ENCODE measurements around the gene AADACL4. TPM values are rescaled to one million over a fixed set of nuclear protein-coding genes. Genes with fewer than 3 reads are reported as not detected.

The AADACL4 gene
- total and polyA plus RNA-seq, 9 of the 15 experiments (the other 6 are each of a cell fraction or from before 2014, with no cell fraction given), result not detected

DNA sequence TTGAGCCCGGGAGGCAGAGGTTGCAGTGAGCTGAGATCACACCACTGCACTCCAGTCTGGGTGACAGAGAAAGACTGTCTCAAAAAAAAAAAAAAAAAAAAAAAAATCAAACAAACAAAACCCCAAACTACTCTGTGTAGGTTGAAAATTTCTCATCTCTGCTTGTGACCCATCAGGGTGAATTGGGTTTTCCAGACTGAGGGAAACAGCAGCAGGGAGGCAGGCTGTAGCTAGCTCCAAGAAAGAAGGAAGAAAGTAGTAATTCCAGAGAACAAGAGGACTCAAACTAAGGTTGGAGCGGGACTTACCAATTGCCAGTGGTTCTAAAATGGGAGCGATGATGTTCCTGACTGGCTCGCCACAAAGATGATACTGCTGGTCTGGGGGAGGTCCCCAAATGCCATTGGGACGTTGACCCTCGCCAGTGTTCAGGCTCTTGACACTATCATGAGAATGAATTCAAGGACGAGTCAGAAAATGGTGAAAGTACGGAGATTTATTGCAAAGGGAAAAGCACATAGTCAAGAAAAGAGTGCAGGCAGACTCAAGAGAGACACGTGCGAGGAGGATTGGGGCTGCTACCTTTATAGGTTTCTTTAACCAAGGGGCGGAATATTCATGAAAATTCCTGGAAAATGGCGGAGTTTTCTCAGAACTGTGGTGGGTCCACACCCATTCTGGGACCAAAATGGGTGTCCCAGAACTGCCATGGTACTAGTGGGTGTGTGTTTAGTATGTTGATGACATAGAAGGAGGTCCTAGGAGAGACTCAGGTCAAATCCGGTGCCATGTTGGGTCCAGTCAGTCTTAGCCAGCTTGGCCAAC lies 13.4 kb downstream of the AADACL4 start (continued):
- no peak for TF ChIP-seq ZC3H4 (CRISPR knock-in tag; IDR thresholded peaks at IDR 0.05; ENCODE audit: borderline replicate concordance)
- TF ChIP-seq ZFPM2 (CRISPR knock-in tag; IDR thresholded peaks at IDR 0.05), result no peak
- no peak for TF ChIP-seq ZBTB1 (CRISPR knock-in tag; IDR thresholded peaks at IDR 0.05; ENCODE audit: borderline replicate concordance, low read depth)
- TF ChIP-seq HCFC1 (IDR thresholded peaks at IDR 0.05; ENCODE audit: low read depth, low read length), result no peak
- no peak for TF ChIP-seq PRMT5 (CRISPR knock-in tag; IDR thresholded peaks at IDR 0.05)
- TF ChIP-seq POLR2B (IDR thresholded peaks at IDR 0.05; ENCODE audit: low read depth, partially characterized antibody), result peak; percentile 87
- no peak for TF ChIP-seq ZNF707 (CRISPR knock-in tag; conservative IDR thresholded peaks at IDR 0.05)
- no peak for TF ChIP-seq ZNF324 (CRISPR knock-in tag; IDR thresholded peaks at IDR 0.05)
- no peak for TF ChIP-seq ELF2 (CRISPR knock-in tag; IDR thresholded peaks at IDR 0.05)
- TF ChIP-seq, protein P1, sequence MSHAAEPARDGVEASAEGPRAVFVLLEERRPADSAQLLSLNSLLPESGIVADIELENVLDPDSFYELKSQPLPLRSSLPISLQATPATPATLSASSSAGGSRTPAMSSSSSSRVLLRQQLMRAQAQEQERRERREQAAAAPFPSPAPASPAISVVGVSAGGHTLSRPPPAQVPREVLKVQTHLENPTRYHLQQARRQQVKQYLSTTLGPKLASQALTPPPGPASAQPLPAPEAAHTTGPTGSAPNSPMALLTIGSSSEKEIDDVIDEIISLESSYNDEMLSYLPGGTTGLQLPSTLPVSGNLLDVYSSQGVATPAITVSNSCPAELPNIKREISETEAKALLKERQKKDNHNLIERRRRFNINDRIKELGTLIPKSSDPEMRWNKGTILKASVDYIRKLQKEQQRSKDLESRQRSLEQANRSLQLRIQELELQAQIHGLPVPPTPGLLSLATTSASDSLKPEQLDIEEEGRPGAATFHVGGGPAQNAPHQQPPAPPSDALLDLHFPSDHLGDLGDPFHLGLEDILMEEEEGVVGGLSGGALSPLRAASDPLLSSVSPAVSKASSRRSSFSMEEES (CRISPR knock-in tag; IDR thresholded peaks at IDR 0.05), result no peak
- TF ChIP-seq SIN3A (IDR thresholded peaks at IDR 0.05; ENCODE audit: borderline replicate concordance in 2 of 2, control insufficient read depth in 1 of 2, low read depth in 2 of 2, low read length in 2 of 2), result peak; percentile 1 to 87; a peak in 2 of 4 replicates
- TF ChIP-seq SRSF9 (IDR thresholded peaks at IDR 0.05; ENCODE audit: borderline replicate concordance, low read depth, low read length), result no peak
- TF ChIP-seq SAFB2 (IDR thresholded peaks at IDR 0.05; ENCODE audit: borderline replicate concordance, low read depth, low read length, severe bottlenecking), result no peak
- peak; percentile 100 for TF ChIP-seq STAT5A (IDR thresholded peaks at IDR 0.05; ENCODE audit: borderline replicate concordance, low read length)
- TF ChIP-seq NCOA2 (IDR thresholded peaks at IDR 0.05; ENCODE audit: partially characterized antibody in 2 of 2), result no peak
- TF ChIP-seq HMGN3 (IDR thresholded peaks at IDR 0.05; ENCODE audit: borderline replicate concordance, extremely low read depth, insufficient read length, low read depth, low read length), result no peak
- no peak for TF ChIP-seq ZNF507 (tag; conservative IDR thresholded peaks at IDR 0.05)
- TF ChIP-seq, protein P2, sequence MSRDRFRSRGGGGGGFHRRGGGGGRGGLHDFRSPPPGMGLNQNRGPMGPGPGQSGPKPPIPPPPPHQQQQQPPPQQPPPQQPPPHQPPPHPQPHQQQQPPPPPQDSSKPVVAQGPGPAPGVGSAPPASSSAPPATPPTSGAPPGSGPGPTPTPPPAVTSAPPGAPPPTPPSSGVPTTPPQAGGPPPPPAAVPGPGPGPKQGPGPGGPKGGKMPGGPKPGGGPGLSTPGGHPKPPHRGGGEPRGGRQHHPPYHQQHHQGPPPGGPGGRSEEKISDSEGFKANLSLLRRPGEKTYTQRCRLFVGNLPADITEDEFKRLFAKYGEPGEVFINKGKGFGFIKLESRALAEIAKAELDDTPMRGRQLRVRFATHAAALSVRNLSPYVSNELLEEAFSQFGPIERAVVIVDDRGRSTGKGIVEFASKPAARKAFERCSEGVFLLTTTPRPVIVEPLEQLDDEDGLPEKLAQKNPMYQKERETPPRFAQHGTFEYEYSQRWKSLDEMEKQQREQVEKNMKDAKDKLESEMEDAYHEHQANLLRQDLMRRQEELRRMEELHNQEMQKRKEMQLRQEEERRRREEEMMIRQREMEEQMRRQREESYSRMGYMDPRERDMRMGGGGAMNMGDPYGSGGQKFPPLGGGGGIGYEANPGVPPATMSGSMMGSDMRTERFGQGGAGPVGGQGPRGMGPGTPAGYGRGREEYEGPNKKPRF (IDR thresholded peaks at IDR 0.05; ENCODE audit: low read depth, low read length), result no peak
- no peak for TF ChIP-seq BDP1 (IDR thresholded peaks at IDR 0.05; ENCODE audit: insufficient read depth, insufficient read length)
- peak; percentile 81; the same call in 1 of the 2 replicates for TF ChIP-seq LCOR (CRISPR knock-in tag; IDR thresholded peaks at IDR 0.05)
- TF ChIP-seq, protein P3, sequence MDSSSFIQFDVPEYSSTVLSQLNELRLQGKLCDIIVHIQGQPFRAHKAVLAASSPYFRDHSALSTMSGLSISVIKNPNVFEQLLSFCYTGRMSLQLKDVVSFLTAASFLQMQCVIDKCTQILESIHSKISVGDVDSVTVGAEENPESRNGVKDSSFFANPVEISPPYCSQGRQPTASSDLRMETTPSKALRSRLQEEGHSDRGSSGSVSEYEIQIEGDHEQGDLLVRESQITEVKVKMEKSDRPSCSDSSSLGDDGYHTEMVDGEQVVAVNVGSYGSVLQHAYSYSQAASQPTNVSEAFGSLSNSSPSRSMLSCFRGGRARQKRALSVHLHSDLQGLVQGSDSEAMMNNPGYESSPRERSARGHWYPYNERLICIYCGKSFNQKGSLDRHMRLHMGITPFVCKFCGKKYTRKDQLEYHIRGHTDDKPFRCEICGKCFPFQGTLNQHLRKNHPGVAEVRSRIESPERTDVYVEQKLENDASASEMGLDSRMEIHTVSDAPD (CRISPR knock-in tag; IDR thresholded peaks at IDR 0.05), result no peak
- no peak for TF ChIP-seq POLR3G (IDR thresholded peaks at IDR 0.05; ENCODE audit: extremely low read depth, insufficient read length, insufficient replicate concordance)

All from K562 (cell line).